ENCODE data around the gene MRC1.

The MRC1 gene

GRCh38 chr10:17958049-17958448 lies 148.9 kb downstream of the MRC1 start:
- Histone ChIP-seq H3K9me2 (ENCODE audit: low read depth, low read length) (no peaks in the 10 kb centered on the region), H3K9me3 (ENCODE audit: low read length) (no peaks in the 10 kb centered on the region), H3K4me1 (ENCODE audit: insufficient read depth, low read length, severe bottlenecking) (no peaks in the 10 kb centered on the region), H2AFZ (ENCODE audit: low read length) (no peak overlapping the region), H3K79me2 (ENCODE audit: insufficient read depth, low read length) (no peaks in the 10 kb centered on the region), H3K4me3 (ENCODE audit: low read depth, low read length, poor library complexity, severe bottlenecking) (no peak overlapping the region), H3K36me3 (ENCODE audit: insufficient read depth, low read length) (no peaks in the 10 kb centered on the region), H3K27me3 (ENCODE audit: insufficient read depth, low read length) (no peaks in the 10 kb centered on the region), H3K9ac (ENCODE audit: low read length) (no peak overlapping the region), H3K27ac (ENCODE audit: low read depth, low read length, poor library complexity, severe bottlenecking) (no peak overlapping the region), H3F3A (ENCODE audit: insufficient read depth, low read length) (no peaks in the 10 kb centered on the region), H3K4me2 (ENCODE audit: low read length) (no peak overlapping the region), H4K20me1 (ENCODE audit: insufficient read depth, low read length) (no peaks in the 10 kb centered on the region)
- TF ChIP-seq EZH2 (IDR thresholded peaks at IDR 0.05; ENCODE audit: borderline replicate concordance, low read length) (no peak), CTCF (IDR thresholded peaks at IDR 0.05; ENCODE audit: low read length) (no peak)

GRCh38 chr10:17959870-17960269 lies 150.7 kb downstream of the MRC1 start:
- Histone ChIP-seq H3K36me3 (ENCODE audit: insufficient read depth, low read length) (no peaks in the 10 kb centered on the region), H3K27ac (ENCODE audit: low read depth, low read length, poor library complexity, severe bottlenecking) (no peak overlapping the region), H3K9me3 (ENCODE audit: low read length) (no peaks in the 10 kb centered on the region), H3K27me3 (ENCODE audit: insufficient read depth, low read length) (no peaks in the 10 kb centered on the region), H3K9ac (ENCODE audit: low read length) (no peak overlapping the region), H3K4me1 (ENCODE audit: insufficient read depth, low read length, severe bottlenecking) (no peaks in the 10 kb centered on the region), H3K9me2 (ENCODE audit: low read depth, low read length) (no peaks in the 10 kb centered on the region), H3K4me3 (ENCODE audit: low read depth, low read length, poor library complexity, severe bottlenecking) (no peak overlapping the region), H2AFZ (ENCODE audit: low read length) (no peak overlapping the region), H3K4me2 (ENCODE audit: low read length) (no peak overlapping the region), H3K79me2 (ENCODE audit: insufficient read depth, low read length) (no peaks in the 10 kb centered on the region), H4K20me1 (ENCODE audit: insufficient read depth, low read length) (no peaks in the 10 kb centered on the region), H3F3A (ENCODE audit: insufficient read depth, low read length) (no peaks in the 10 kb centered on the region)
- TF ChIP-seq CTCF (IDR thresholded peaks at IDR 0.05; ENCODE audit: low read length) (no peak), EZH2 (IDR thresholded peaks at IDR 0.05; ENCODE audit: borderline replicate concordance, low read length) (no peak)

Measured in OCI-LY1 (cell line).